NT2/D1 (cell line): ENCODE measurements around the gene CDH9.

Experiments used
- SUZ12 ChIP-seq: IDR thresholded peaks from 2 replicates; pipeline ENCODE4 v1.6.1; 2011; ENCODE audit not compliant: insufficient read length, insufficient read depth; ENCODE audit errors: extremely low read depth
- YY1 ChIP-seq: IDR thresholded peaks from 2 replicates; pipeline ENCODE4 v1.6.1; 2011; ENCODE audit not compliant: insufficient read length, insufficient read depth
- ZNF274 ChIP-seq: IDR thresholded peaks from 2 replicates; pipeline ENCODE4 v1.6.1; 2011; ENCODE audit warnings: mild to moderate bottlenecking, low read depth, low read length

DNA sequence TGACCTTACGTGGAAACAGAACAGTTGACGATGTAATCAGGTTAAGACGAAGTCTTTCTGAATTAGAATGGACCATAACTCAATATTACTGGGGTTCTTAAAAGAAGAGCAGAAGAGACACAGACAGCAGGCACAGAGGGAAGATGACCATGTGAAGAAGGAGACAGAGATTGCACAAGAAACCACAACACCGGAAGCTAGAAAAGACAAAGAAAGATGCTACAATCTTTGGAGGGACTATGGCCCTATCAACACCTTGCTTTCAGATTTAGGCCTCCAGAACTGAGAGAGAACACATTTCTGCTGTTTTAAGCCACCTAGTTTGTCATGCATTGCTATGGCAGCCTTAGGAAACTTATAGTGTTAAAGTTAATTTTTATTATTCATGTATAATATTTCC is 27.1 kb downstream of the CDH9 start:
- TF ChIP-seq YY1 (no peak), SUZ12 (no peak), ZNF274 (no peak)
